Loucy (cell line): Measurements from ENCODE around the gene RAB5IF.

Experiments
- H2AFZ ChIP-seq: fragments of 200-600 bp; sonication (generic); 2 replicates; pipeline ENCODE4 v1.6.0; 2016; ENCODE audit warnings: antibody characterized with exemption, mild to moderate bottlenecking, low read length, moderate library complexity
- H3F3A ChIP-seq: fragments of 200-600 bp; 2 replicates; pipeline ENCODE4 v1.6.0; 2016; ENCODE audit warnings: antibody characterized with exemption, low read depth, mild to moderate bottlenecking
- H3K27me3 ChIP-seq: fragments of 200-600 bp; sonication (generic); 2 replicates; pipeline ENCODE4 v1.6.1; 2014; ENCODE audit warnings: low read length, mild to moderate bottlenecking; ENCODE audit not compliant: insufficient read depth, poor library complexity, severe bottlenecking
- H3K36me3 ChIP-seq: fragments of 200-600 bp; sonication (generic); 2 replicates; pipeline ENCODE4 v1.6.1; 2016; ENCODE audit warnings: low read length; ENCODE audit not compliant: insufficient read depth
- H3K4me1 ChIP-seq: fragments of 200-600 bp; sonication (generic); 2 replicates; pipeline ENCODE4 v1.5.1; 2014; ENCODE audit warnings: low read length, mild to moderate bottlenecking; ENCODE audit not compliant: insufficient read depth, poor library complexity, severe bottlenecking
- H3K4me2 ChIP-seq: fragments of 200-600 bp; sonication (generic); 2 replicates; pipeline ENCODE4 v1.6.0; 2014; ENCODE audit warnings: antibody characterized with exemption, low read length, low read depth, mild to moderate bottlenecking; ENCODE audit not compliant: poor library complexity, severe bottlenecking
- H3K4me3 ChIP-seq: fragments of 200-600 bp; sonication (generic); 2 replicates; pipeline ENCODE4 v1.5.1; 2014; ENCODE audit warnings: low read length, mild to moderate bottlenecking, mixed read lengths; ENCODE audit not compliant: poor library complexity, severe bottlenecking
- H3K79me2 ChIP-seq: fragments of 200-600 bp; sonication (generic); 2 replicates; pipeline ENCODE4 v1.6.1; 2014; ENCODE audit warnings: low read length; ENCODE audit not compliant: insufficient read depth
- H3K9ac ChIP-seq: fragments of 200-600 bp; sonication (generic); 2 replicates; pipeline ENCODE4 v1.6.0; 2014; ENCODE audit warnings: mild to moderate bottlenecking, low read depth, low read length, moderate library complexity; ENCODE audit not compliant: poor library complexity, severe bottlenecking
- H3K9me2 ChIP-seq: fragments of 200-600 bp; sonication (generic); replicated peaks from 2 replicates; pipeline ENCODE4 v1.6.1; 2016; ENCODE audit warnings: low read depth, low read length, mixed read lengths
- H3K9me3 ChIP-seq: fragments of 200-600 bp; sonication (generic); 2 replicates; pipeline ENCODE4 v1.6.1; 2014; ENCODE audit warnings: mild to moderate bottlenecking, antibody characterized with exemption, low read length, low read depth; ENCODE audit not compliant: insufficient read depth
- H4K20me1 ChIP-seq: fragments of 200-600 bp; sonication (generic); 2 replicates; pipeline ENCODE4 v1.6.0; 2014; ENCODE audit warnings: antibody characterized with exemption, low read length, mild to moderate bottlenecking; ENCODE audit not compliant: insufficient read depth, poor library complexity, severe bottlenecking
- CTCF ChIP-seq: fragments of 200-600 bp; sonication (generic); conservative IDR thresholded peaks from 2 replicates; pipeline ENCODE4 v1.5.1; 2014; ENCODE audit warnings: mild to moderate bottlenecking, antibody characterized with exemption, low read length
- EZH2phosphoT487 ChIP-seq: fragments of 200-600 bp; IDR thresholded peaks from 2 replicates; pipeline ENCODE4 v1.6.1; 2018; ENCODE audit warnings: antibody characterized with exemption, mild to moderate bottlenecking, moderate library complexity, borderline replicate concordance

Gene RAB5IF

GRCh38 chr20:36614781-36615557 lies 9.4 kb downstream of the RAB5IF start:
- H3F3A ChIP-seq, result no peaks in the 10 kb centered on the region
- H3K36me3 ChIP-seq, result peaks cover 52% of the 10 kb centered on the region
- H2AFZ ChIP-seq, result no peak overlapping the region
- no peak for TF ChIP-seq EZH2phosphoT487
- no peak for TF ChIP-seq CTCF
- no peaks in the 10 kb centered on the region for H3K9me3 ChIP-seq
- H3K79me2 ChIP-seq, result peaks cover 4% of the 10 kb centered on the region
- no peak overlapping the region for H3K4me2 ChIP-seq
- H3K27me3 ChIP-seq, result no peaks in the 10 kb centered on the region
- no peaks in the 10 kb centered on the region for H3K9me2 ChIP-seq
- H3K9ac ChIP-seq, result no peak overlapping the region
- H3K4me3 ChIP-seq, result no peak overlapping the region
- no peaks in the 10 kb centered on the region for H3K4me1 ChIP-seq
- peaks cover 7% of the 10 kb centered on the region for H4K20me1 ChIP-seq

- no peaks in the 10 kb centered on the region for H4K20me1 ChIP-seq
- H3F3A ChIP-seq, result no peaks in the 10 kb centered on the region
- no peaks in the 10 kb centered on the region for H3K9me3 ChIP-seq
- H3K27me3 ChIP-seq, result no peaks in the 10 kb centered on the region
- no peaks in the 10 kb centered on the region for H3K9me2 ChIP-seq
- H3K4me3 ChIP-seq, result no peak overlapping the region
- TF ChIP-seq EZH2phosphoT487 (no peak), CTCF (no peak)
- H3K4me1 ChIP-seq, result no peaks in the 10 kb centered on the region
- H2AFZ ChIP-seq, result no peak overlapping the region
- peaks cover 34% of the 10 kb centered on the region; the same call in 1 of the 2 replicates for H3K36me3 ChIP-seq
- no peak overlapping the region for H3K4me2 ChIP-seq
- H3K9ac ChIP-seq, result no peak overlapping the region
- H3K79me2 ChIP-seq, result no peaks in the 10 kb centered on the region
These were observed 15.3 kb downstream of the RAB5IF start for GRCh38 chr20:36620917-36621316.

- TF ChIP-seq CTCF (no peak), EZH2phosphoT487 (no peak)
- no peak overlapping the region for H3K4me3 ChIP-seq
These were observed 17.9 kb downstream of the RAB5IF start for GRCh38 chr20:36623444-36623843.

More at GRCh38 chr20:36623444-36623843, 17.9 kb downstream of the RAB5IF start:
- H3K79me2 ChIP-seq, result no peaks in the 10 kb centered on the region; the same call in 1 of the 2 replicates
- no peak overlapping the region for H2AFZ ChIP-seq
- no peaks in the 10 kb centered on the region for H3K4me1 ChIP-seq
- no peak overlapping the region for H3K9ac ChIP-seq
- peaks cover 54% of the 10 kb centered on the region; the same call in 1 of the 2 replicates for H3K36me3 ChIP-seq
- no peaks in the 10 kb centered on the region for H3K27me3 ChIP-seq
- no peak overlapping the region for H3K4me2 ChIP-seq
- H3K9me2 ChIP-seq, result no peaks in the 10 kb centered on the region
- no peaks in the 10 kb centered on the region for H3K9me3 ChIP-seq
- no peaks in the 10 kb centered on the region for H4K20me1 ChIP-seq
- H3F3A ChIP-seq, result no peaks in the 10 kb centered on the region
